IPS DF 19.7 (cell line): ENCODE data around the gene DOCK10.

Experiments
- DNase-seq: peaks from one replicate; pipeline ENCODE4 v3.0.0-alpha.2; 2013; ENCODE audit warnings: low read depth, low spot score

Gene DOCK10

DNA sequence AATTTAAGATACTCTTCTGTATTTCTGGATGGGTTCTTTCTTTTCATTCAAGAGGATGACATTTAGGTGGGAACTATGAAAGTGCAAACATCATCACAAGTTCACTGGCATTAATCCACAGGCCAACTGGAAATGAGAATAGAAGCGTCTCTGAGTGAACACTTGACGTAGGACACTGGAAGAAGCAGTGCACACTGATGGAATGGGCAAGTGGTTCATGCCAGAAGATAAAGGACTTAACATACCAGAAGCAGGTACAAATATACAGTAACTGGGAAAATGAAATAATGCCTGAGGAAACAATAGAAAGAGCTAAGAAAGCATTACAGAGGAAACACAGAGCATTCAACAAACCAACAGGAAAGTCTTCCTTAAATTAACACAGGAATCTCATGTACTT lies 205.2 kb downstream of the DOCK10 start:
- DNase-seq = no peak

DNA sequence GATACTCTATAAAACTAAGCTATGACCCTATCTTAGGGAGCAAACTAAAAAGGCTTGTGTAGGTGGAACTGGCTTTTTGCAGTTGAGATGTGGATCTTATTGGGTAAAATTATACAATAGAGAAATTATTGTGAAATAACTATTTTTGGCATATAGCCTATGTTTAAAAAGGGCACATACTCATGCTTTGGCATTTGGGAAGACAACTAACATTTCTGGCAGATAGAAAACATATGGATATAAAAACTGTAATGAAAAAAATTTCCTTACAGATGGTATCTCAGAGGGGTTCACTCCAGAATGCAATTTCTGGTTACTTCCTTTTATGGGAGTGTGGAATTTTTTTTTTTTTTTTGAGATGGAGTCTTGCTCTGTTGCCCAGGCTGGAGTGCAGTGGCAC lies 206.0 kb downstream of the DOCK10 start:
- no peak for DNase-seq

DNA sequence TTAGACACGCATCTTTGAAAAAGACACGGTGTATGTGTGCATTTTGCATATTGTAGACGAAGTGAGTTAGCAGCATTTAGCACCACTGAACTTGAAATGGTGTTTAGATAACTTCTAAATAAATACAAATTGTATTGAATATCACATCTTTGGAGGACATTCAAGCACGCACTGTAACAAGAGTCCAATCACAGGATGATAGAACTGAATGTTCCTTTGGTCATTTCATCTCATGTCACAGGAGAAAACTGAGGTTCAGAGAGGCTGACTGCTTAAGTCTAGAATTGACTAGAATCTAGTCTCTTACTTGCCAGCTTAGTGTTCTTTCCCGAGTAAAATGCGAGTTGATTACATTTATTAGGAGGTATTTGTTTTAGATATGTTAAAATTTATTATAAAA lies 206.9 kb downstream of the DOCK10 start:
- no peak for DNase-seq

GRCh38 chr2:224833986-224834385 lies 208.3 kb downstream of the DOCK10 start:
- DNase-seq = no peak

- DNase-seq = no peak
Observed at GRCh38 chr2:224832207-224832606, 210.1 kb downstream of the DOCK10 start.

DNA sequence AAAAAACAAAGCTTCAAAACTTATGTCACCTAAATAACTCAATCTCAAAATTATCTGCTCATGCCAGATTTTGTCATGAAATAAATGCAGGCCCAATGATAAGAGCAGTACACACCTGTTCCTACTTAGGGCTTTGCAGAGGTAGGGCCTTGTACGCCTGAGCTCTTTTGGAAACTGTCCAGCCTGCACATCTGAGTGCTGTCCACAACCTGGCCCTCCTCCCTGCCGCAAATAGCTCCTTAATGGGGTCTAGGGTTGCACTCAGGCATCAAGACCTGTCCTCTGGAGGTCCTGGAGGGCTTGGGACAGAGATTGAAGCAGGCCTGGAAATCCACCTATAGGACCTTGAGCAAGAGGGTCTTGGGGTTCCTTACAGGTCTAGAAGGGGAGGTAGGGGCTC lies 210.7 kb downstream of the DOCK10 start:
- DNase-seq = no peak

DNA sequence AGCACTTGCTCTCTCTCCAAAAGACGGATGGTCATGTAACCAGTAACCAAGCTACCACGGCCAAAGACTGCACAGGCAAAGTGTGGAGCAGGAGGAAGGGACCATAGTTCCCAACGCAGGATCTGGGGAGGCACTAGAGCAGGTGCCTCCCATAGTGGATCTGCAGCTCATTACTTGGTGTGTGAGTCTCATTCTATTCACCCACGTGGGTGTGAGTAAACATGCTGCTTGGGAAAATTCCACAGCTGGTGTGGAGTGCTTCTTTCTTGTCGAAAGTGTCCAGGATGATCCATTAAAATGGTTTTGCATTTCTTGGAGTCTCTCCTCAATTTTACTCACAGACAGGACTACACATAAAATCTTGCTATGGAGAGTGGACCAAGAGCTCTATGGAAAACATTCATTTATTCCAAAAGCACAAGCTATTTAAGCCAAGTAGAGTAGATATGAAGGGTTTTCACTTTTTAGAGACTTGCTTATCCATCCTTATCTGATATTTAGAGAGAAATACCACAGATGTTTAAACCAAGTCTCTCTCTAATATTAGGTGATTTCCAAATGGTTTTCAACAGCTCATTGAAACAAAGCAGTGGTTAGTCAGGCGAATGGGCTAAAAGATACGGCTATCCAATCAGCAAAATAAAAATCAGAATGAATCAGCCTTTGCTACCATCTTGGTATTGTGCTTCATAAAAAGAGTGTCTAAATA lies 221.8 kb downstream of the DOCK10 start:
- no peak for DNase-seq

DNA sequence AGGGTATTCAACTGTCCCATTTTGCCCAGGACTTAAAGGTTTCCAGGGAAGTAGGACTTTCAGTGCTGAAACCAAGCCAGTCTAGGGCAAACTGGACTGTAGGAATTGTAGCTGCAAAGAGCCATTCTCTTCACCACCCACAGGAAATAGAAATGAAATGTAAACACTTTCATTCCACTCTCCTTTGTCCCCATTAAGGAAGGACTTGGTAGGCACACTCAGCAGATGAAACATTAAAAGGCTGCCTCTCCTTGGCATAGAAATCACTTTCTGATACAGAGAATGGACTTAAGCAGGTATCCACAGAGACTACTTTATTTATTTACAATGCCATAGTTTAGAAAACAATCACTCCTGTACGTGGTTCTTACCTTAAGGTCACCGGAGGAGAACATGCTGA lies 223.2 kb downstream of the DOCK10 start:
- DNase-seq = no peak

DNA sequence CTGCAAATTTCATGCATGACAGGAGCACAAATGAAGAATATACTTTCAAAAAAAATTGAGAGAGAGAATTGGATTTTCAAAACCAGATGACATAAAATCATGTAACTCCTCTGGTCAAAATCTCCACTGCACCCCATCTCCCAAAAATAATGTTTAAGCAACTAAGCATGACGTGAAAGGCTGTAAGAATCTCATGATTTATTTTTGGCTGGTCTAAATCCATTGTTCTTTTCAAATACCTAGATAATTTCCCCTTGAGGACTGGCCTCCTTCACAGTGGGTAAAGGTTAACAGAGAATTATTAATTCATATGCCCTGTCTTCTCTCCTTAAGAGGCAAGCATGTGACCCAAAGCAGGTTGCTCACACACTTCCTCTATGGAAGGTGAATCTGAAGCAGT lies 224.6 kb downstream of the DOCK10 start:
- DNase-seq = no peak

- no peak for DNase-seq
Observed at GRCh38 chr2:224816816-224817215, 225.5 kb downstream of the DOCK10 start.

GRCh38 chr2:224813578-224813977 lies 228.7 kb downstream of the DOCK10 start:
- no peak for DNase-seq

GRCh38 chr2:224807153-224807964 lies 234.9 kb downstream of the DOCK10 start:
- DNase-seq = no peak

DNA sequence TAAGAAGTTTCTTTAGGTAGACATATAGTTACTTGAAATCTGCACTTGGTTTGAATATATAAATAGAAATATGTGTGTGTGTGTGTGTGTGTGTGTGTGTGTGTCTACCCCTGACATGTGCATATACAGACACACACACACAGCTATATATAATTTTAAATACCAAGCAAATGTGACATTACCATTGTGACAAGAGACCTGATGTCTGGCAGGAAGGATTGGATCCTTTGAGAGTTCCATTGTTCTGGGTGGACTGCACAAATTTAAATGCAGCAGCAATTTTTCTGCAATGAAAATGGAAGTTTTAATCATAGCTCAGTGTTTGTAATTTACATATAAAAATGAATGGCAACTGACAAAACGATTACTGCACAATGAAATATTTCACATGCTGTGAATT lies 238.3 kb downstream of the DOCK10 start:
- no peak for DNase-seq

- no peak for DNase-seq
Observed at GRCh38 chr2:224802407-224802806, 239.9 kb downstream of the DOCK10 start.

DNA sequence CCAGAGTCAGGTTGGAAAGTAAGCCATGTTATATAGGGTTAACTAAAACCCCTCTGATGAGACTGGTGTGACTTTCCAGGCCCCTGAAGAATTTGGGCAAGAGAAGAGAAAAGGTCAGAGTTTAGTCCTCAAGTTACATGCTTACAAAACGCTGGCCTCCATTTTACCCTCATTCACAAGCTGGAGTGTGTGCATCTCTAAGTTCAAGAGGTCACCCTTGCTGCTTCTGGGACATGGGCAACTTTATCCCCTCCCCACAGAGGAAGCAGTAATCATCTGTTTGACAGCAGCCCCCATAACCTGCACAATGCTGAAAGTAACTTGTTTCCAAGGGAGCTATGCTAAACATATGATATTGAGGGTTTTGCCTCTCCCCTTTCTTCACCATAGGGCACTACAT lies 240.9 kb downstream of the DOCK10 start:
- no peak for DNase-seq

DNA sequence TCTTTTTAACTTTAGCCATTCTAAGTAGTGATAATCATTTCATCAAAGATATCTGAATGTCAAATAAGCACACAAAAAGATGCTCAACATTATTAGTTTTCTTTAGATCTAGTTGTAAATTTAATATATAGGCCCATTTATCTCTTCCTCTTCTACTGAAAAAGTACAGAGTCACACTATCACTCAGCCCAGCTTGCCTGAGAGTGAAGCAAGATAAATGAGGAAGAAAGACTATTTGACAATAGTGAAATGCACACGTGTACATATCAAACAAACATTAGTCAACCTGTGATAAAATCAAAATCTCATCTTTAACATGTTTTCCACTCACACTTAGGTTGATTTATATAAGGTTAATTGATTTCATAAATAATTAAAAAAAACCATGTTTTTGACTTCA lies 242.6 kb downstream of the DOCK10 start:
- no peak for DNase-seq

GRCh38 chr2:224798180-224798579 lies 244.1 kb downstream of the DOCK10 start:
- DNase-seq = no peak

- DNase-seq = no peak
Observed at GRCh38 chr2:224796695-224797305, 245.5 kb downstream of the DOCK10 start.

DNA sequence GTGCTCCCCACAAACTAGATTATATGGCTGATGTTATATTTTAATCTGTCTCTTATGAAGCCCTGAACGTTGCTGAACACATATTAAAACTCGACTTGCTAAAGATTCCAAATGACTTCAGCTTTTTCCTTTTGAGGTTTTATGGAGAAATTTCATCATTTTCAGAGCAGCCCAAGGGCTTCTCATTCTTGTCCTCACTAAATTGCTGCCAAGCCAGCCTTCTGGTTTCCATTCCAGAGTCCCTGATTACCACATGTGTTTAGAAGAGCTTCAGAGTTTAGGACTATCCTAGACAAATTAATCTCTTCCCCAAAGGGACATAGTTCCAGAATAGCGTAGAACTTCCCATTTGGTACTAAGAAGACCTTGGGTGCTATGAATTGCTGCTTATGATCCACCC lies 248.3 kb downstream of the DOCK10 start:
- DNase-seq = no peak

DNA sequence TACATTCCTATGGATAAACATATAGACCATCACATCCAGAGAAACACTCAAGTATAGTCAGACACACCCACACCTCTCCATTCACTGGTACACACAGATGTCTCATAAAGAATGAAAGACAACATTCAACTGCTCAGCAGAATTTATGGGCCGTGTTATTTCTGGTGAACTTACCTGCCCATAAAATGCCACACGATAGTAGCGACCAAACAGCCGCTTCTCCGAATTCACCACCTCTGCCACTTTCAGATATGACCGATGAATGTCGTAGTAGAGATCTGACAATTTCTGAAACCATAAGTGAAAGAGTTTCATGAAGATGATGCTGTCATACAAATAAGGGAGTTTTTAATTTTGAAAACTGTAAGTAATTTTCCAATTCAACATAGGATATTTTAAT lies 255.4 kb downstream of the DOCK10 start:
- no peak for DNase-seq

- DNase-seq = no peak
Observed at GRCh38 chr2:224781400-224781799, 260.9 kb downstream of the DOCK10 start.

- no peak for DNase-seq
Observed at GRCh38 chr2:224780823-224781222, 261.4 kb downstream of the DOCK10 start.

DNA sequence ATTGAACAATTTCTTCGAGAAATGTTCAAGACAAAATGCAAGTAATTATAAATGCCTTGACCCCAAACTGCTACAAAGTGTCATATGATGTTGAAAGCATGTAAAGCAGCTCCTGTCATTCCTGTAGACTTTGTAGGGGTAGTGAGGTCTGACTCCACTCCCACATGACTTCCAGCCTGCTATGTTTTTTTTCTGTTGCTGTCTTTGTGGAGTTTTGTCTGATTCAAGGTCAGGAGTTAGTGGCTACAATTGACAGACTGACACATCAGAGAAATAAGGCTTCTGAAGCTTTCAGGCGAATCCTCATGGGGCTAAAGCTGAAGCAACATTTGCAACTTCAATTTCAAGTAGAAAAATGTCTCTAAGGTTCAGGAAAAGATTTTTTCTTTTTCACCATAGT lies 262.2 kb downstream of the DOCK10 start:
- no peak for DNase-seq
